ENCODE measurements around the gene WHRN. TPM values are rescaled to one million over a fixed set of nuclear protein-coding genes. Genes with fewer than 3 reads are reported as not detected.

Gene WHRN
- total RNA-seq, 1 experiment from 2014 or later: 4.7 TPM

DNA sequence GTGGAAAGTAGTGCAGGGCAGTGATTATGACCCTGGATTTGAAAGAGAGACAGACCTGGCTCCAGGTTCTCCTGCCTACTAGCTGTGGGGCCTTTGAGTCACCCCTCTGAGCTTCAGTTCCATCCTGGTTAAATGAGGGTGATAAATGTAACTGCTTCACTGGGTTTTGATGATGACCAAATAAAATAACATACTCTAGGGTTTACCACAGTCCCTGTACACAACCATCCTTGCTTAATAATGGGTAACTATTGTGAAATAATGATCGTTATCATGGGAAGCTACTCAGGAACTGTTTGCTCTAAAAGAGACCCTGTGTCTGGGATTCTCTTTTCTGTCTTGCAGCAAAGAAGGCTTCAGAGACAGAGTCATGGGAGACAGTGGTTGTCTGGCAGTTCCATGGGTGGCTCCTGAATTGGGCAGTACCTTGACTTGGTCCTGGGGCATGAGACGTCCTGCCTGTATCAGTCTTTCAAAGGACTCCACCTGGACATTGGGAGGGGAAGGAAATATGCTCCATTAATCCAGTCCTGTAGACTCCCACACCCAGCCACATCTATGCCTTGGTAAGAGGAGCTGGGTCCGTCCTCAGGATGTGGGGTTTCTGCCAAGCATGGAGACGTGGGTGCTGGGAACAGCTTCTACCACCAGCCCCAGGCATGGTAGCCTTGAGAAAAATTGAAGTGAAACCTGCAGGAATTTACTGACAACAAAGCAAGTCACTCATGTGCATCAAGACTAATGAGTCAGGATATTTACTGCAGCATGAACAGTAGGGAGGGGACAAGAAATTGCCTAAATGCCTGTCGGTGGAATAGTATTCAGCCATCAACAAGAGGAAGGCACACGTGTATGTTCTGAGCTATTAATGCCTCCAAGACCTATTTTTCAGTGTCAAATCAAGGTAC, 140.9 kb downstream of the WHRN start:
- no peak for DNase-seq (ENCODE audit: low spot score)
- in situ Hi-C loops (cut with HindIII; ENCODE audit: low sequenced_read_pairs): no loop called here

DNA sequence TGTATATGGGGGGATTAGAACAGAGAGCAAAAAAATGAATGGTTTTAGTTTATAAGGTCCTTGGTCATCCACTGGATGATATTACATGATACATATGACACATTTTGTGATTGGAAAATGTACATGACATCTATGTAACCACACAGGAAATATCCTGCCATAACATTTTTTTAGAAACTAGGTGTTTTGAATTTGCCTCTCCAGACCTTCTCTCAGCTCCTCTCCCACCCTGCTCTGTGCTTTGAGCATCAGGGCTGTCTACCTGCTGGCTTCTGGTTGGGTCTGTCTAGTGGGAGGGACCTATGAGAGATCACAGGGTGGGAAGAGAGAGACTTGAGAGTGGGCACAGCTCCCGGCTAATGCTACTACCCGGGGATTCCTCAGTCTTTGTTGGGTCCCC, 141.8 kb downstream of the WHRN start:
- no peak for DNase-seq (ENCODE audit: low spot score)
- in situ Hi-C loops (cut with HindIII; ENCODE audit: low sequenced_read_pairs): no loop called here

DNA sequence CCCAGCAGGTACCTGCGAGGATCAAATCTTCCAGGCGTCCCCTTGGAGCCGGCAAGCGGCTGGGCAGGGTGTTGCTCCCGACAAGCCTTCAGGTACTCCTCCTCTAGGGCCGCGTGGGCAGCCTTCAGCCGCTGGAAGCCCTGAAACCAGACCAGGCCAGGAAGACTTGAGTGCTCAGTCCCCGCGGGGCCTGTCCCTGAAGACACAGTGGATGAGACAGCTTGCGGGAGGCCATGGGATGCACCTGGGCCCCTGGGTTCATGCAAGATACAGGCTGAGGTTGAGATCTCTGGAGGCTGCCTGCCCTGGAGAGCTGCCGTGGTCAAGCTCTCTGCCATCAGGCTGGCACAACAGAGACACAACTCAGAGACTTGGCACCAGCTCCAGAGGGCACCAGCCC, 142.9 kb downstream of the WHRN start:
- DNase-seq (ENCODE audit: low spot score): no peak
- in situ Hi-C loops (cut with HindIII; ENCODE audit: low sequenced_read_pairs): no loop called here

DNA sequence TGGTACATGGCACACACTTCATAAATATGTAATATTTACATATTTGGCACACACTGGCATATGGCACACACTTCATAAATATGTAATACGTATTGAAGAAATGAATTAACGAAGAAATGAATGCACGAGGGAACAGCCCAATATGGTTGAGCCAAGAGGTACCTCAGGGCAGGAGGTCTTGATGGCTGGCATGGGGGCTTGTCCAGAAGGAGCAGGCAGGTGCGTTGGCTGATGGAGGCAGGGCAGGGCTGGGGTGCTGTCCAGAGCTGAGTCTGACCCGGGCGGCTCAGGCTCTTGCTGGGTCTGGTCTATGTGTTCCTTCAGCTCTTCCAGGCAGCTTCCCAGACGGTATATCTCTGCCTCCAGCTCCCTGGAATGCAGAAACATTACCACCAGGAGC, 143.7 kb downstream of the WHRN start:
- in situ Hi-C loops (cut with HindIII; ENCODE audit: low sequenced_read_pairs): no loop called here
- DNase-seq (ENCODE audit: low spot score): no peak

DNA sequence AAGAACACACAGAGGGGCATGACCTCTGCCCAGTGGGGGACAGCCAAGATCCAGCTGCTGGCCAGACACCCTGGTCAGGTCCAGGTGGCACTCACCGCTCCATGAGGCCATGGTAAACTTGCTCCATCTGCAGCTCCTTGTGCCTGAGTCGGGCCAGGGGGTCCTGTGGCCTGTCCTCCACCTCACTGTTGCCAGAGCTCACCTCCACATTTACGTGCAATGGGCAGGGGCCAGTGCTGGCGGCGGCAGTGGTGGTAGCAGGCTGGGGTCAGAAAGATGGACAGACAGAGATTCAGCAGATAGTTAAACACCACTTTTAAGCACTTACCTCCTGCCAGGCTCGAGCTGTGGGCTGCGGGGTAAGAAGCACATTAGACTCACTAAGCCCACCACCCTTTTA, 145.5 kb downstream of the WHRN start:
- in situ Hi-C loops (cut with HindIII; ENCODE audit: low sequenced_read_pairs): no loop called here

DNA sequence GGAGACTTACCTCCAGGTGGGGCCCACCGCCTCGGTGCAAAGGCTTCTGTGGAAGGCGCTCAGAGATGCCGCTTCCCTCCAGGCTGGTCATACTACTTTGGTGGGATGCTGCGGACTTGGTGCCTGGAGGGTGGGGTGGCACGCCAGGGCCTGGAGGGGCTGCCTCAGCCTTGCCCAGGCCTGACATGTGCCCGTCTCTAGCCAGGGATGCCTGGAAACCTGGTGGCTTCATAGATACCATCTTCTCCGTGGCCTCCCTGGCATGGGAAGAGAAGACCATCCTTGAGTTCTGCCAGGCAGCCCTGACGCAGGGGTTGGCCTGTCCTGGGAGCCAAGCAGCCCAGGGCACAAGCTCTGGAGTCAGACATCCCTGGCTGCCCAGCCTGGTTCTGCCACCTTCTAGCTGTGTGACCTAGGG, 147.4 kb downstream of the WHRN start:
- in situ Hi-C loops (cut with HindIII; ENCODE audit: low sequenced_read_pairs): no loop called here
- no peak for DNase-seq (ENCODE audit: low spot score)

More for the DNA sequence above, 145.5 kb downstream of the WHRN start:
- no peak for DNase-seq (ENCODE audit: low spot score)

DNA sequence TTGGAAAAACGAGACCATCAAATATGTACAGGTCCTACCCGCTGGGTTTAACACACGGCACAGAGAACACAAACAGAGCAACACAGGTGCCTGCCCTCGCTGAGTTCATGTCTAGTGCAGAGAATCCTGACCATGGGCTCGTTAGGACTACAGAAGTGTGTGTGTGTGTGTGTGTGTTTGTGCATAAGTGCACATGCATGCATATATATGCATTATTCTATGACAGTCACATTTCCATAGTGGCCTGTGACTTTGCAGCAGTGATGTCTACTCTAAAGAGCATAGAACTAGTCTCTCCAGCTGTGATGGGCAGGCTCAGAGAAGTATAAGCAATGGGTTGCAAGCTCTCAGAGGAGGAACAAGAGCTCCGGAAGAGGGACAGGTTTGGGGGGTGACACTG, 147.9 kb downstream of the WHRN start:
- DNase-seq (ENCODE audit: low spot score): no peak
- in situ Hi-C loops (cut with HindIII; ENCODE audit: low sequenced_read_pairs): no loop called here

DNA sequence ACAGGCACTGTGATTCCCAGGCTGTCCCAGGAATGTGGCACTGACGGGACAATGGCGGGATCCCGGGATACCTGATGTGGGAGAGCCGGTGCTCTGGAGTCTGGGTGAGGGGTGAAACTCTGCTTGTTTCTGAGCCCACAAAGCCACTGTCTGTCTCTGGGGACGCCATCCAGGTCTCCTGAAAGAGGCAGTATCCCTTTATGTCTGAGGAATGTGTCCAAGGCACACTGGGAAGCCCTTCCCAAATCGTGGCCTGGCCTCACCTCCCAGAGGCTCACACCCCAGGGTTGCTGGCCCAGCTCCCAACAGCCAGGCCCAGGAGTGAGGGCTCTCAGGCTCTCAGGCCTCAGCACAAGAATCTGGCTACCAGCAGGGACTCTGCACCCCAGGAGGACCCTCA, 148.5 kb downstream of the WHRN start:
- no peak for DNase-seq (ENCODE audit: low spot score)
- in situ Hi-C loops (cut with HindIII; ENCODE audit: low sequenced_read_pairs): no loop called here

DNA sequence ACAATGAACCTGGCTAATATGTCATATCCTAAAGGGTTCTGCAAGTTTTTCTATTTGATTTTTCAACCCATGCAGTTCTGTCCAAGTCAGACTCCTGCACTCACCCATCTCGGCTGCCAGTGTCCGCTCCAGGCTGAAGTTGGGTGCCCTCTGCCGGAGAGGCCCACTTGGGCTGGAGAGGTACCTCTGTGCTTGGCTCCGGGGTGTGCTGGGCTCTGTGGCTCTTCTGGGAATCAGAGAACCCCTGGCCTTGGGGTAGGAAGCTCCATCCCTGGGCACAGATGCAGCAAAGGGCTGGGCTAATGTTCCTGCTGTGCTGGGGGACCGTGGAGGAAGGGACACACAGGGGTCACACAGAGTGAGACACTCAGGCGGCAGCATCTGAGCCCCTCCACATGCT, 149.5 kb downstream of the WHRN start:
- in situ Hi-C loops (cut with HindIII; ENCODE audit: low sequenced_read_pairs): no loop called here
- no peak for DNase-seq (ENCODE audit: low spot score)

Other genes starting within 250 kb of the WHRN start
- not detected in 2 replicates for gene ORM1, start 182.4 kb downstream of the WHRN start, total RNA-seq (2014; rRNA removed; shearing (Covaris generic))
- gene ORM2, start 175.6 kb downstream of the WHRN start, total RNA-seq (2014; rRNA removed; shearing (Covaris generic)): not detected in 2 replicates
- gene AKNA, start 117.5 kb downstream of the WHRN start, total RNA-seq (2014; rRNA removed; shearing (Covaris generic)): 3.1 and 5.1 TPM in 2 replicates
- 235 and 237 TPM in 2 replicates for gene ATP6V1G1, start 82.3 kb upstream of the WHRN start, total RNA-seq (2014; rRNA removed; shearing (Covaris generic))
- gene TMEM268, start 105.8 kb upstream of the WHRN start, total RNA-seq (2014; rRNA removed; shearing (Covaris generic)): 16.4 and 22.2 TPM in 2 replicates
- not detected in 2 replicates for gene TEX53, start 152.3 kb upstream of the WHRN start, total RNA-seq (2014; rRNA removed; shearing (Covaris generic))
- not detected in 2 replicates for gene TEX48, start 176.7 kb upstream of the WHRN start, total RNA-seq (2014; rRNA removed; shearing (Covaris generic))

All from G401 (cell line).